HG02938 (cell line): ENCODE results near the gene STAP2.
"Not testable (repeated sequence)": the region's sequence is repeated elsewhere in the genome, so short reads cannot be mapped to it uniquely, and the experiment has no call there.

Experiments used
- ATAC-seq: cut with Tn5 transposase; IDR thresholded peaks from one replicate; pipeline ENCODE4 v1.9.1; 2021; ENCODE audit warnings: mild to moderate bottlenecking, moderate library complexity; ENCODE audit not compliant: unreplicated experiment

STAP2 gene

GRCh38 chr19:4359627-4360000 lies 21.0 kb upstream of the STAP2 start:
- no peak for ATAC-seq

- ATAC-seq = no peak
Measured at GRCh38 chr19:4358709-4359626, 20.3 kb upstream of the STAP2 start.

- no peak for ATAC-seq
Measured at GRCh38 chr19:4357921-4358326, 19.3 kb upstream of the STAP2 start.

- ATAC-seq = no peak
Measured at GRCh38 chr19:4357095-4357797, 18.6 kb upstream of the STAP2 start.

- ATAC-seq = no peak
Measured at GRCh38 chr19:4354897-4355296, 16.3 kb upstream of the STAP2 start.

GRCh38 chr19:4354282-4354681 lies 15.7 kb upstream of the STAP2 start:
- no peak for ATAC-seq

GRCh38 chr19:4352701-4353121 lies 14.1 kb upstream of the STAP2 start:
- no peak for ATAC-seq

- no peak for ATAC-seq
Measured at GRCh38 chr19:4350726-4351125, 12.1 kb upstream of the STAP2 start.

- ATAC-seq = no peak
Measured at GRCh38 chr19:4350111-4350510, 11.5 kb upstream of the STAP2 start.

- ATAC-seq = not testable (repeated sequence)
Measured at GRCh38 chr19:4349225-4349624, 10.6 kb upstream of the STAP2 start.

- no peak for ATAC-seq
Measured at GRCh38 chr19:4347521-4347920, 8.9 kb upstream of the STAP2 start.

GRCh38 chr19:4346020-4346383 lies 7.4 kb upstream of the STAP2 start:
- no peak for ATAC-seq

- ATAC-seq = no peak
Measured at GRCh38 chr19:4345342-4346019, 6.9 kb upstream of the STAP2 start.

- ATAC-seq = peak; percentile 38
Measured at GRCh38 chr19:4343370-4344307, 5.0 kb upstream of the STAP2 start, which contains the start of gene MPND. Gene MPND (plus strand): TSS chr19:4343562. CDS start chr19:4343594, 32 bp downstream.

- peak; percentile 86 for ATAC-seq
Measured at GRCh38 chr19:4342615-4343369, 4.2 kb upstream of the STAP2 start.

GRCh38 chr19:4342314-4342614 lies 3.6 kb upstream of the STAP2 start:
- no peak for ATAC-seq

- no peak for ATAC-seq
Measured at GRCh38 chr19:4337906-4338440, 654 bp downstream of the STAP2 start.

- no peak for ATAC-seq
Measured at GRCh38 chr19:4334929-4335570, 3.6 kb downstream of the STAP2 start.

- ATAC-seq = no peak
Measured at GRCh38 chr19:4329858-4330257, 8.8 kb downstream of the STAP2 start.
